HepG2 (cell line): ENCODE data around the gene PRKG1. TPM values are rescaled to one million over a fixed set of nuclear protein-coding genes. Genes with fewer than 3 reads are reported as not detected.

ENCODE experiments used
- ATAC-seq: fragments of 200-7000 bp; cut with Tn5 transposase; 3 replicates; pipeline ENCODE4 v1.9.1; 2020; ENCODE audit warnings: mild to moderate bottlenecking, moderate library complexity
- BruUV-seq: library from RNA; stranded (reverse); fragments of 400-500 nt; replicated peaks from 2 replicates; lab custom pipeline; 2021; lab: Mats Ljungman, UMichigan
- CTCF ChIA-PET: fragments of 300-600 bp; formaldehyde crosslinking; extraction: SDS; loops from one replicate; lab custom pipeline; 2021; ENCODE audit warnings: low total read pairs, inconsistent platforms, low intra/inter-chr PET ratio; lab: Yijun Ruan, JAX
- POLR2A ChIA-PET: fragments of 350-600 bp; sonication (Branson Sonifier 250); formaldehyde crosslinking; loops from one replicate; lab custom pipeline; 2020; ENCODE audit warnings: antibody characterized with exemption, inconsistent platforms; lab: Yijun Ruan, JAX
- DNase-seq: peaks from one replicate; pipeline ENCODE4 v3.0.0-alpha.2; 2015; ENCODE audit warnings: low spot score
- FAIRE-seq: peaks from 3 replicates; lab custom pipeline; 2011; peaks lifted over from hg19 to GRCh38; lab: Jason Lieb, UNC
- H2AFZ ChIP-seq: one replicate; pipeline ENCODE4 v1.6.1; 2011; ENCODE audit warnings: low read length, inconsistent platforms
- H3K27ac ChIP-seq: fragments of 300-600 bp; 3 replicates; pipeline ENCODE4 v1.8.0; 2011; ENCODE audit warnings: mixed run types, mild to moderate bottlenecking, mixed read lengths, low read length, inconsistent platforms; ENCODE audit not compliant: insufficient read depth; ENCODE audit errors: extremely low read length
- H3K27me3 ChIP-seq, 2 experiments: fragments of 200-600 bp in 1 of 2; 2 replicates in 1 of 2; 3 replicates in 1 of 2; pipeline versions ENCODE4 v1.6.0 to v1.8.0; 2011; ENCODE audit warnings: low read length in 2 of 2, mild to moderate bottlenecking in 2 of 2, moderate library complexity in 2 of 2, inconsistent platforms in 1 of 2; ENCODE audit not compliant: insufficient read depth in 2 of 2, control insufficient read depth in 1 of 2
- H3K36me3 ChIP-seq, 2 experiments: fragments of 200-600 bp in 1 of 2; replicated peaks in 1 of 2; 2 replicates in 1 of 2; 3 replicates in 1 of 2; pipeline versions ENCODE4 v1.5.1 to v1.8.0; 2011; ENCODE audit warnings: low read length in 2 of 2, inconsistent platforms in 1 of 2; ENCODE audit not compliant: insufficient read depth in 2 of 2, control insufficient read depth in 1 of 2
- H3K4me1 ChIP-seq: 2 replicates; pipeline ENCODE4 v1.5.1; 2012; ENCODE audit warnings: low read length, inconsistent platforms; ENCODE audit not compliant: insufficient read depth
- H3K4me2 ChIP-seq: 2 replicates; pipeline ENCODE4 v1.6.0; 2011; ENCODE audit warnings: low read depth, low read length, inconsistent platforms
- H3K4me3 ChIP-seq, 3 experiments: fragments of 200-600 bp in 1 of 3; sonication (generic), shearing (Covaris generic) in 1 of 3; replicated peaks in 1 of 3; 2 replicates each; pipeline ENCODE4 v1.5.1; 2011 to 2016; ENCODE audit warnings: low read length in 3 of 3, inconsistent platforms in 2 of 3, low read depth in 2 of 3, mild to moderate bottlenecking in 2 of 3, control low read depth in 1 of 3, mixed read lengths in 1 of 3; ENCODE audit not compliant: insufficient read depth in 1 of 3
- H3K79me2 ChIP-seq: one replicate; pipeline ENCODE4 v1.6.1; 2011; ENCODE audit warnings: low read length, inconsistent platforms; ENCODE audit not compliant: insufficient read depth
- H3K9ac ChIP-seq: 2 replicates; pipeline ENCODE4 v1.6.0; 2011; ENCODE audit warnings: mild to moderate bottlenecking, low read depth, low read length, inconsistent platforms; ENCODE audit not compliant: insufficient read depth
- H3K9me3 ChIP-seq: 2 replicates; pipeline ENCODE4 v1.5.1; 2012; ENCODE audit warnings: mild to moderate bottlenecking, low read length
- H4K20me1 ChIP-seq: 2 replicates; pipeline ENCODE4 v1.6.0; 2011; ENCODE audit warnings: inconsistent platforms, mild to moderate bottlenecking, low read length, moderate library complexity; ENCODE audit not compliant: insufficient read depth
- ASH2L ChIP-seq: fragments of 300-600, 200-600 bp; sonication (generic); IDR thresholded peaks from 2 replicates; pipeline ENCODE4 v1.7.0; 2017; ENCODE audit warnings: low read depth, mild to moderate bottlenecking, moderate library complexity, mixed read lengths, low read length; ENCODE audit not compliant: insufficient read length
- CHD4 ChIP-seq: fragments of 200-600 bp; sonication (generic); IDR thresholded peaks from 2 replicates; pipeline ENCODE4 v1.7.0; 2017; ENCODE audit warnings: mild to moderate bottlenecking, low read length, borderline replicate concordance
- KAT7 ChIP-seq: IDR thresholded peaks from 2 replicates; pipeline ENCODE4 v1.6.1; 2018; ENCODE audit warnings: borderline replicate concordance, missing compliant biosample characterization
- NFRKB ChIP-seq: fragments of 450-650 bp; IDR thresholded peaks from 2 replicates; pipeline ENCODE4 v1.6.1; 2017
- RORA ChIP-seq: sonication (generic); formaldehyde crosslinking; IDR thresholded peaks from 2 replicates; pipeline ENCODE4 v1.5.0; 2020; ENCODE audit warnings: mild to moderate bottlenecking, missing genetic modification reagents, moderate library complexity
- SRSF4 ChIP-seq: fragments of 200-400 bp; formaldehyde crosslinking; IDR thresholded peaks from one replicate; pipeline ENCODE4 v1.6.1; 2018; ENCODE audit warnings: mild to moderate bottlenecking, low read depth, low read length, moderate library complexity; ENCODE audit not compliant: poor library complexity, severe bottlenecking
- TBP ChIP-seq: sonication (generic); formaldehyde crosslinking; IDR thresholded peaks from 2 replicates; pipeline ENCODE4 v1.5.0; 2020; ENCODE audit warnings: missing genetic modification reagents
- TSC22D2 ChIP-seq: sonication (generic); formaldehyde crosslinking; IDR thresholded peaks from 2 replicates; pipeline ENCODE4 v1.5.1; 2020; ENCODE audit warnings: missing genetic modification reagents, mild to moderate bottlenecking, borderline replicate concordance
- WGBS: methylation state at CpG from one replicate; pipeline ENCODE4 v1.1.6; 2017; ENCODE audit warnings: low lambda C conversion rate; 5-methylcytosine and 5-hydroxymethylcytosine counted together
- in situ Hi-C: cut with HindIII; loops from 2 replicates; pipeline ENCODE4 v1.10.0; 2017; ENCODE audit warnings: low pct_unique_long_range_greater_than_20kb; ENCODE audit not compliant: extremely low pct_ligation_motif_present
- intact Hi-C: fragments of 100-400 bp; cut with micrococcal nuclease; formaldehyde crosslinking; loops from one replicate; pipeline ENCODE4 v1.10.0; 2022; ENCODE audit not compliant: unreplicated experiment
- polyA plus RNA-seq, 8 experiments: library from polyadenylated mRNA; depleted of rRNA in 3 of 8; stranded (reverse) in 7 of 8; unstranded in 1 of 8; fragments of >200 nt; fragmentation: Illumina TruSeq in 4 of 8; extraction: Trizol in 4 of 8; gene quantifications; 2 replicates each; pipeline versions ENCODE4 v1.2.1 to v1.2.3, GENCODE V29; 2011 to 2016; ENCODE audit warnings: low read depth in 4 of 8, missing spikeins in 1 of 8, mixed read lengths in 1 of 8; ENCODE audit not compliant: insufficient read depth in 1 of 8
- total RNA-seq, 5 experiments: library from RNA; depleted of rRNA; stranded (reverse); fragments of >200 nt; fragmentation: Illumina TruSeq; extraction: Trizol; gene quantifications; 2 replicates each; pipeline ENCODE4 v1.2.3, GENCODE V29; 2016; ENCODE audit warnings: low read depth in 1 of 5
- TF ChIP-seq, protein P1 (sequence below): IDR thresholded peaks from 2 replicates; pipeline ENCODE4 v1.6.1; 2016; ENCODE audit warnings: low read depth, missing genetic modification reagents, missing compliant biosample characterization
- TF ChIP-seq, protein P2 (sequence below): sonication (generic); formaldehyde crosslinking; IDR thresholded peaks from one replicate; pipeline ENCODE4 v1.5.1; 2020; ENCODE audit warnings: mild to moderate bottlenecking, missing genetic modification reagents; ENCODE audit errors: not compliant biosample characterization

Gene PRKG1
- total and polyA plus RNA-seq, 2 of the 13 experiments (the other 11 are each of a cell fraction or from before 2014, with no cell fraction given) = 0.01 TPM; not detected in 1

DNA sequence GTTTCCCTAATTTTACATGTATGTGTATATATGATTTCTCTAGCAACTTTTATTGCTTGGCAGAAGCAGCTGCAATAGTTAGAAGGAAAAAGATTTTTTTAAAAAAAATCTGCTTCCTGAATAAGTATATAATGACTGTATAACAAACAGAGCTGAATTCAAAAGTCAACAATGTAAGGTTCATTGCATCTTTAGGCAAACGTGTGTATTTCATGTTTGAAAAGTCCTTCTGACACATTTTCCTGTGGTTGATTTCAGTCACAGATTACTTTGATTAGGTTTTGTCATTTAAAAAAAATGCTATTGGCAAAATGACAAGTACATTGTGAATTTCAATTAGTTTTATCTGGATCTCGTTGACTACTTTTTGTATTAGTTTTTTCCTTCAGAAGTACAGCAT is 394.1 kb downstream of the PRKG1 start (continued):
- TF ChIP-seq, protein P1, sequence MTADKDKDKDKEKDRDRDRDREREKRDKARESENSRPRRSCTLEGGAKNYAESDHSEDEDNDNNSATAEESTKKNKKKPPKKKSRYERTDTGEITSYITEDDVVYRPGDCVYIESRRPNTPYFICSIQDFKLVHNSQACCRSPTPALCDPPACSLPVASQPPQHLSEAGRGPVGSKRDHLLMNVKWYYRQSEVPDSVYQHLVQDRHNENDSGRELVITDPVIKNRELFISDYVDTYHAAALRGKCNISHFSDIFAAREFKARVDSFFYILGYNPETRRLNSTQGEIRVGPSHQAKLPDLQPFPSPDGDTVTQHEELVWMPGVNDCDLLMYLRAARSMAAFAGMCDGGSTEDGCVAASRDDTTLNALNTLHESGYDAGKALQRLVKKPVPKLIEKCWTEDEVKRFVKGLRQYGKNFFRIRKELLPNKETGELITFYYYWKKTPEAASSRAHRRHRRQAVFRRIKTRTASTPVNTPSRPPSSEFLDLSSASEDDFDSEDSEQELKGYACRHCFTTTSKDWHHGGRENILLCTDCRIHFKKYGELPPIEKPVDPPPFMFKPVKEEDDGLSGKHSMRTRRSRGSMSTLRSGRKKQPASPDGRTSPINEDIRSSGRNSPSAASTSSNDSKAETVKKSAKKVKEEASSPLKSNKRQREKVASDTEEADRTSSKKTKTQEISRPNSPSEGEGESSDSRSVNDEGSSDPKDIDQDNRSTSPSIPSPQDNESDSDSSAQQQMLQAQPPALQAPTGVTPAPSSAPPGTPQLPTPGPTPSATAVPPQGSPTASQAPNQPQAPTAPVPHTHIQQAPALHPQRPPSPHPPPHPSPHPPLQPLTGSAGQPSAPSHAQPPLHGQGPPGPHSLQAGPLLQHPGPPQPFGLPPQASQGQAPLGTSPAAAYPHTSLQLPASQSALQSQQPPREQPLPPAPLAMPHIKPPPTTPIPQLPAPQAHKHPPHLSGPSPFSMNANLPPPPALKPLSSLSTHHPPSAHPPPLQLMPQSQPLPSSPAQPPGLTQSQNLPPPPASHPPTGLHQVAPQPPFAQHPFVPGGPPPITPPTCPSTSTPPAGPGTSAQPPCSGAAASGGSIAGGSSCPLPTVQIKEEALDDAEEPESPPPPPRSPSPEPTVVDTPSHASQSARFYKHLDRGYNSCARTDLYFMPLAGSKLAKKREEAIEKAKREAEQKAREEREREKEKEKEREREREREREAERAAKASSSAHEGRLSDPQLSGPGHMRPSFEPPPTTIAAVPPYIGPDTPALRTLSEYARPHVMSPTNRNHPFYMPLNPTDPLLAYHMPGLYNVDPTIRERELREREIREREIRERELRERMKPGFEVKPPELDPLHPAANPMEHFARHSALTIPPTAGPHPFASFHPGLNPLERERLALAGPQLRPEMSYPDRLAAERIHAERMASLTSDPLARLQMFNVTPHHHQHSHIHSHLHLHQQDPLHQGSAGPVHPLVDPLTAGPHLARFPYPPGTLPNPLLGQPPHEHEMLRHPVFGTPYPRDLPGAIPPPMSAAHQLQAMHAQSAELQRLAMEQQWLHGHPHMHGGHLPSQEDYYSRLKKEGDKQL (CRISPR knock-in tag) = no peak

DNA sequence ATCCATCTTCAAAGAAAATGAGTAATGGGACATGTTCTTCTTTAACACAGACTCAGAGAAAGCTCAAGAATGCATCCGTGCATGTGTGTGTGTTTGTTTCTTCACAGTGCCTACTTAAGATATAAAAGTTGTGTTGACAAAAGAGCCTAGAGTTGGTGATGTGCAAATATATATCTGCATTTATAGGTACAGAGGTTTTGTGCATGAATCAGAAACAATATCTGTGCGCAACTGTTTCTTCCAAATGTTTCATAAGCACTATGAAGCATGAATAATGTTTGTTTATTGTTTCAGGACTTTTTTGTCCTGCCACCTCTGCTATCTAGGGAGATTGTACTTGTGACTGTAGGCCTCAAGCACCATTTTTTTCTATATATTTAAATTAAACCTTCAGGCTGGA is 395.4 kb downstream of the PRKG1 start:
- H4K20me1 ChIP-seq = no peaks in the 10 kb centered on the region
- intact Hi-C loops = no loop called here
- H3K9me3 ChIP-seq = no peaks in the 10 kb centered on the region
- ATAC-seq = no peak
- POLR2A ChIA-PET = no interaction called here
- no peak for FAIRE-seq
- H3K79me2 ChIP-seq = no peaks in the 10 kb centered on the region
- no peak overlapping the region for H3K9ac ChIP-seq
- no peaks in the 10 kb centered on the region for H3K27me3 ChIP-seq
- H3K4me3 ChIP-seq = no peak overlapping the region
- no peak overlapping the region for H3K27ac ChIP-seq
- no TSS peak for BruUV-seq
- in situ Hi-C loops = no loop called here
- CTCF ChIA-PET = no interaction called here
- H2AFZ ChIP-seq = no peak overlapping the region
- no peaks in the 10 kb centered on the region for H3K4me1 ChIP-seq
- 3% methylated on average over 2 of the region's 2 CpGs for WGBS
- H3K4me2 ChIP-seq = no peak overlapping the region
- H3K36me3 ChIP-seq = no peaks in the 10 kb centered on the region
- DNase-seq = no peak
- TF ChIP-seq ASH2L = no peak
- TF ChIP-seq, protein P2, sequence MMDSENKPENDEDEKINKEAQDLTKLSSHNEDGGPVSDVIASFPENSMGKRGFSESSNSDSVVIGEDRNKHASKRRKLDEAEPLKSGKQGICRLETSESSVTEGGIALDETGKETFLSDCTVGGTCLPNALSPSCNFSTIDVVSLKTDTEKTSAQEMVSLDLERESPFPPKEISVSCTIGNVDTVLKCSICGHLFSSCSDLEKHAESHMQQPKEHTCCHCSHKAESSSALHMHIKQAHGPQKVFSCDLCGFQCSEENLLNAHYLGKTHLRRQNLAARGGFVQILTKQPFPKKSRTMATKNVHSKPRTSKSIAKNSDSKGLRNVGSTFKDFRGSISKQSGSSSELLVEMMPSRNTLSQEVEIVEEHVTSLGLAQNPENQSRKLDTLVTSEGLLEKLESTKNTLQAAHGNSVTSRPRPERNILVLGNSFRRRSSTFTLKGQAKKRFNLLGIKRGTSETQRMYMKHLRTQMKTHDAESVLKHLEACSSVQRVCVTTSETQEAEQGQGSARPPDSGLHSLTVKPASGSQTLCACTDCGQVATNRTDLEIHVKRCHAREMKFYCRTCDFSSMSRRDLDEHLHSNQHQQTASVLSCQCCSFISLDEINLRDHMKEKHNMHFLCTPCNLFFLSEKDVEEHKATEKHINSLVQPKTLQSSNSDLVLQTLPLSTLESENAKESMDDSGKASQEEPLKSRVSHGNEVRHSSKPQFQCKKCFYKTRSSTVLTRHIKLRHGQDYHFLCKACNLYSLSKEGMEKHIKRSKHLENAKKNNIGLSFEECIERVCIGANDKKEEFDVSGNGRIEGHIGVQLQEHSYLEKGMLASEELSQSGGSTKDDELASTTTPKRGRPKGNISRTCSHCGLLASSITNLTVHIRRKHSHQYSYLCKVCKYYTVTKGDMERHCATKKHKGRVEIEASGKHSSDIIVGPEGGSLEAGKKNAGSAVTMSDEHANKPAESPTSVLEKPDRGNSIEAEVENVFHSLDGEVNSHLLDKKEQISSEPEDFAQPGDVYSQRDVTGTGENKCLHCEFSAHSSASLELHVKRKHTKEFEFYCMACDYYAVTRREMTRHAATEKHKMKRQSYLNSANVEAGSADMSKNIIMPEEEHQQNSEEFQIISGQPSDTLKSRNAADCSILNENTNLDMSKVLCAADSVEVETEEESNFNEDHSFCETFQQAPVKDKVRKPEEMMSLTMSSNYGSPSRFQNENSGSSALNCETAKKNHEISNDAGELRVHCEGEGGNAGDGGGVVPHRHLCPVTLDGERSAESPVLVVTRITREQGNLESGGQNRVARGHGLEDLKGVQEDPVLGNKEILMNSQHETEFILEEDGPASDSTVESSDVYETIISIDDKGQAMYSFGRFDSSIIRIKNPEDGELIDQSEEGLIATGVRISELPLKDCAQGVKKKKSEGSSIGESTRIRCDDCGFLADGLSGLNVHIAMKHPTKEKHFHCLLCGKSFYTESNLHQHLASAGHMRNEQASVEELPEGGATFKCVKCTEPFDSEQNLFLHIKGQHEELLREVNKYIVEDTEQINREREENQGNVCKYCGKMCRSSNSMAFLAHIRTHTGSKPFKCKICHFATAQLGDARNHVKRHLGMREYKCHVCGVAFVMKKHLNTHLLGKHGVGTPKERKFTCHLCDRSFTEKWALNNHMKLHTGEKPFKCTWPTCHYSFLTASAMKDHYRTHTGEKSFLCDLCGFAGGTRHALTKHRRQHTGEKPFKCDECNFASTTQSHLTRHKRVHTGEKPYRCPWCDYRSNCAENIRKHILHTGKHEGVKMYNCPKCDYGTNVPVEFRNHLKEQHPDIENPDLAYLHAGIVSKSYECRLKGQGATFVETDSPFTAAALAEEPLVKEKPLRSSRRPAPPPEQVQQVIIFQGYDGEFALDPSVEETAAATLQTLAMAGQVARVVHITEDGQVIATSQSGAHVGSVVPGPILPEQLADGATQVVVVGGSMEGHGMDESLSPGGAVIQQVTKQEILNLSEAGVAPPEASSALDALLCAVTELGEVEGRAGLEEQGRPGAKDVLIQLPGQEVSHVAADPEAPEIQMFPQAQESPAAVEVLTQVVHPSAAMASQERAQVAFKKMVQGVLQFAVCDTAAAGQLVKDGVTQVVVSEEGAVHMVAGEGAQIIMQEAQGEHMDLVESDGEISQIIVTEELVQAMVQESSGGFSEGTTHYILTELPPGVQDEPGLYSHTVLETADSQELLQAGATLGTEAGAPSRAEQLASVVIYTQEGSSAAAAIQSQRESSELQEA (CRISPR knock-in tag) = no peak
- TF ChIP-seq TSC22D2 (CRISPR knock-in tag) = no peak
- no peak for TF ChIP-seq SRSF4
- no peak for TF ChIP-seq CHD4
- TF ChIP-seq NFRKB = no peak
- no peak for TF ChIP-seq KAT7
- no peak for TF ChIP-seq TBP (CRISPR knock-in tag)
- no peak for TF ChIP-seq RORA (CRISPR knock-in tag)
